CD4-positive, alpha-beta T cell treated with Interleukin-4 for 4 hours (primary cell): ENCODE results near the gene MATK.

Experiments used
- DNase-seq: peaks from one replicate; pipeline ENCODE4 v3.0.0-alpha.2; 2020

Gene MATK

GRCh38 chr19:3788996-3789778, 3.0 kb upstream of the MATK start:
- peak; percentile 57 for DNase-seq

- no peak for DNase-seq
Observed at GRCh38 chr19:3785451-3785937, 687 bp downstream of the MATK start.

GRCh38 chr19:3784607-3785450, 1.4 kb downstream of the MATK start:
- no peak for DNase-seq

GRCh38 chr19:3783660-3784584, 2.3 kb downstream of the MATK start:
- DNase-seq, result no peak

- no peak for DNase-seq
Observed at GRCh38 chr19:3782903-3783302, 3.3 kb downstream of the MATK start.

- no peak for DNase-seq
Observed at GRCh38 chr19:3782330-3782729, 3.9 kb downstream of the MATK start.

GRCh38 chr19:3781603-3782002, 4.6 kb downstream of the MATK start:
- no peak for DNase-seq

GRCh38 chr19:3780786-3781304, 5.3 kb downstream of the MATK start:
- DNase-seq, result no peak

GRCh38 chr19:3778899-3779723, 7.1 kb downstream of the MATK start:
- no peak for DNase-seq

- no peak for DNase-seq
Observed at GRCh38 chr19:3778104-3778867, 7.9 kb downstream of the MATK start.

GRCh38 chr19:3776479-3777040, 9.6 kb downstream of the MATK start:
- DNase-seq, result no peak

GRCh38 chr19:3775831-3776230, 10.3 kb downstream of the MATK start:
- no peak for DNase-seq

- no peak for DNase-seq
Observed at GRCh38 chr19:3775374-3775711, 10.8 kb downstream of the MATK start.

GRCh38 chr19:3774621-3775373, 11.4 kb downstream of the MATK start:
- no peak for DNase-seq

GRCh38 chr19:3773814-3774515, 12.2 kb downstream of the MATK start:
- DNase-seq, result no peak

- DNase-seq, result no peak
Observed at GRCh38 chr19:3771906-3772455, 14.2 kb downstream of the MATK start, which contains the start of gene RAX2. RAX2 (minus strand) TSS chr19:3772228; CDS start chr19:3771742, 486 bp downstream.

- DNase-seq, result no peak
Observed at GRCh38 chr19:3771000-3771905, 14.9 kb downstream of the MATK start.
